Endothelial cell of umbilical vein (primary cell): ENCODE data around the gene CLIC3. TPM values are rescaled to one million over a fixed set of nuclear protein-coding genes. Genes with fewer than 3 reads are reported as not detected.

Experiments
- BruUV-seq: library from RNA; stranded (reverse); fragments of 400-500 nt; replicated peaks from 2 replicates; lab custom pipeline; 2021; lab: Mats Ljungman, UMichigan
- CTCF ChIA-PET: fragments of 300-600, 350-600 bp; sonication (Branson Sonifier 250); formaldehyde crosslinking; loops from one replicate; lab custom pipeline; 2021; ENCODE audit warnings: antibody characterized with exemption, inconsistent platforms; lab: Charles Lee
- POLR2A ChIA-PET: fragments of 300-600, 350-600 bp; sonication (Branson Sonifier 250); formaldehyde crosslinking; loops from one replicate; lab custom pipeline; 2021; ENCODE audit warnings: antibody characterized with exemption, inconsistent platforms; lab: Charles Lee
- DNase-seq: peaks from one replicate; pipeline ENCODE4 v3.0.0-alpha.2; 2011; ENCODE audit warnings: low read depth, low spot score
- FAIRE-seq: peaks from 2 replicates; lab custom pipeline; 2011; peaks lifted over from hg19 to GRCh38; lab: Jason Lieb, UNC
- H2AFZ ChIP-seq: 2 replicates; pipeline ENCODE4 v1.6.0; 2012; ENCODE audit warnings: low read depth, low read length, control low read depth, inconsistent platforms
- H3K27ac ChIP-seq: 2 replicates; pipeline ENCODE4 v1.5.1; 2011; ENCODE audit warnings: low read depth, mild to moderate bottlenecking, control low read depth, low read length, moderate library complexity; ENCODE audit not compliant: insufficient read depth
- H3K27me3 ChIP-seq, 2 experiments: 2 replicates each; pipeline versions ENCODE4 v1.6.0 to v1.6.1; 2011; ENCODE audit warnings: low read length in 2 of 2, mixed read lengths in 1 of 2; ENCODE audit not compliant: control insufficient read depth in 2 of 2, insufficient read depth in 2 of 2
- H3K36me3 ChIP-seq, 2 experiments: 2 replicates in 1 of 2; 3 replicates in 1 of 2; pipeline ENCODE4 v1.5.1; 2011; ENCODE audit warnings: low read length in 2 of 2, mild to moderate bottlenecking in 1 of 2, moderate library complexity in 1 of 2; ENCODE audit not compliant: control insufficient read depth in 2 of 2, insufficient read depth in 2 of 2; ENCODE audit errors: extremely low read depth in 1 of 2
- H3K4me1 ChIP-seq: 3 replicates; pipeline ENCODE4 v1.5.1; 2011; ENCODE audit warnings: mild to moderate bottlenecking, low read length; ENCODE audit not compliant: control insufficient read depth, insufficient read depth; ENCODE audit errors: extremely low read depth
- H3K4me2 ChIP-seq: 2 replicates; pipeline ENCODE4 v1.6.1; 2011; ENCODE audit warnings: low read length, control low read depth, mixed read lengths; ENCODE audit not compliant: insufficient read depth
- H3K4me3 ChIP-seq, 3 experiments: fragments of 200-600 bp in 1 of 3; sonication (generic), shearing (Covaris generic) in 1 of 3; replicated peaks in 1 of 3; 2 replicates each; pipeline ENCODE4 v1.5.1; 2011 to 2016; ENCODE audit warnings: control low read depth in 3 of 3, low read length in 3 of 3, mild to moderate bottlenecking in 2 of 3, inconsistent platforms in 1 of 3, low read depth in 1 of 3, moderate library complexity in 1 of 3; ENCODE audit not compliant: insufficient read depth in 1 of 3
- H3K79me2 ChIP-seq: 2 replicates; pipeline ENCODE4 v1.6.0; 2012; ENCODE audit warnings: low read length, inconsistent platforms; ENCODE audit not compliant: control insufficient read depth, insufficient read depth
- H3K9ac ChIP-seq: replicated peaks from 2 replicates; pipeline ENCODE3; 2011; ENCODE audit warnings: low read length, control low read depth; ENCODE audit not compliant: insufficient read depth; ENCODE audit errors: extremely low read depth
- H3K9me1 ChIP-seq: replicated peaks from 3 replicates; pipeline ENCODE4 v1.6.0; 2011; ENCODE audit warnings: mild to moderate bottlenecking, low read length; ENCODE audit not compliant: control insufficient read depth, insufficient read depth; ENCODE audit errors: extremely low read depth
- H3K9me3 ChIP-seq: replicated peaks from 2 replicates; pipeline ENCODE4 v1.5.1; 2012; ENCODE audit warnings: low read length, inconsistent platforms; ENCODE audit not compliant: control insufficient read depth, insufficient read depth
- H4K20me1 ChIP-seq: replicated peaks from 2 replicates; pipeline ENCODE3; 2011; ENCODE audit warnings: mild to moderate bottlenecking, low read length; ENCODE audit not compliant: control insufficient read depth, insufficient read depth; ENCODE audit errors: extremely low read depth
- EZH2 ChIP-seq: IDR thresholded peaks from 2 replicates; pipeline ENCODE4 v1.6.1; 2012; ENCODE audit warnings: borderline replicate concordance, low read depth, mild to moderate bottlenecking, moderate library complexity, low read length, inconsistent platforms; ENCODE audit not compliant: severe bottlenecking
- FOS ChIP-seq: IDR thresholded peaks from 2 replicates; pipeline ENCODE4 v1.6.1; 2011; ENCODE audit warnings: mild to moderate bottlenecking, low read length, moderate library complexity, borderline replicate concordance; ENCODE audit not compliant: insufficient read depth
- GATA2 ChIP-seq: IDR thresholded peaks from 2 replicates; pipeline ENCODE4 v1.7.0; 2011; ENCODE audit warnings: low read depth, mild to moderate bottlenecking, moderate library complexity, mixed read lengths, low read length; ENCODE audit not compliant: insufficient read length, insufficient read depth
- JUN ChIP-seq: IDR thresholded peaks from 2 replicates; pipeline ENCODE4 v1.6.1; 2011; ENCODE audit warnings: borderline replicate concordance, low read depth; ENCODE audit not compliant: insufficient read length, insufficient read depth
- MYC ChIP-seq: IDR thresholded peaks from one replicate; pipeline ENCODE4 v1.6.1; 2011; ENCODE audit warnings: mild to moderate bottlenecking, low read depth, low read length
- POLR2A ChIP-seq: IDR thresholded peaks from 2 replicates; pipeline ENCODE4 v1.6.1; 2012; ENCODE audit warnings: low read depth, mild to moderate bottlenecking, control low read depth, low read length
- POLR2AphosphoS5 ChIP-seq: IDR thresholded peaks from 2 replicates; pipeline ENCODE4 v1.6.1; 2012; ENCODE audit warnings: low read depth, mild to moderate bottlenecking, control low read depth, low read length, moderate library complexity; ENCODE audit not compliant: insufficient read depth
- dilution Hi-C: fragments of 300-500 bp; cut with MboI; formaldehyde crosslinking; loops from one replicate; pipeline ENCODE4 v1.15.0; 2019; ENCODE audit warnings: low sequenced_read_pairs; ENCODE audit not compliant: extremely low pct_ligation_motif_present
- intact Hi-C: fragments of 100-400 bp; cut with micrococcal nuclease; formaldehyde crosslinking; loops from one replicate; pipeline ENCODE4 v1.10.0; 2022
- polyA plus RNA-seq, 4 experiments: library from polyadenylated mRNA; depleted of rRNA in 3 of 4; stranded (reverse) in 3 of 4; unstranded in 1 of 4; fragments of >200 nt; gene quantifications; 2 replicates each; pipeline versions ENCODE4 v1.2.1 to v1.2.3, GENCODE V29; 2011 to 2012; ENCODE audit warnings: missing spikeins in 1 of 4
- total RNA-seq: library from RNA; stranded (reverse); gene quantifications from 2 replicates; pipeline ENCODE4 v1.2.3, GENCODE V29; 2021
- TF ChIP-seq, protein P1 (sequence below), 2 donors: IDR thresholded peaks; 1 replicate in 1 of 2; 2 replicates in 1 of 2; pipeline ENCODE4 v1.5.1; 2011; ENCODE audit warnings: low read length in 2 of 2, mild to moderate bottlenecking in 2 of 2, moderate library complexity in 2 of 2, control low read depth in 1 of 2, inconsistent platforms in 1 of 2, low read depth in 1 of 2; ENCODE audit not compliant: insufficient read depth in 1 of 2; ENCODE audit errors: extremely low read depth in 1 of 2
- TF ChIP-seq, protein P2 (sequence below): IDR thresholded peaks from 2 replicates; pipeline ENCODE4 v1.6.1; 2011; ENCODE audit not compliant: insufficient read depth, insufficient read length

CLIC3 gene
- total and polyA plus RNA-seq, 2 donors (not counting 3 experiments of a cell fraction or from before 2014, with no cell fraction given) = 2.3 TPM; not detected in 1

DNA sequence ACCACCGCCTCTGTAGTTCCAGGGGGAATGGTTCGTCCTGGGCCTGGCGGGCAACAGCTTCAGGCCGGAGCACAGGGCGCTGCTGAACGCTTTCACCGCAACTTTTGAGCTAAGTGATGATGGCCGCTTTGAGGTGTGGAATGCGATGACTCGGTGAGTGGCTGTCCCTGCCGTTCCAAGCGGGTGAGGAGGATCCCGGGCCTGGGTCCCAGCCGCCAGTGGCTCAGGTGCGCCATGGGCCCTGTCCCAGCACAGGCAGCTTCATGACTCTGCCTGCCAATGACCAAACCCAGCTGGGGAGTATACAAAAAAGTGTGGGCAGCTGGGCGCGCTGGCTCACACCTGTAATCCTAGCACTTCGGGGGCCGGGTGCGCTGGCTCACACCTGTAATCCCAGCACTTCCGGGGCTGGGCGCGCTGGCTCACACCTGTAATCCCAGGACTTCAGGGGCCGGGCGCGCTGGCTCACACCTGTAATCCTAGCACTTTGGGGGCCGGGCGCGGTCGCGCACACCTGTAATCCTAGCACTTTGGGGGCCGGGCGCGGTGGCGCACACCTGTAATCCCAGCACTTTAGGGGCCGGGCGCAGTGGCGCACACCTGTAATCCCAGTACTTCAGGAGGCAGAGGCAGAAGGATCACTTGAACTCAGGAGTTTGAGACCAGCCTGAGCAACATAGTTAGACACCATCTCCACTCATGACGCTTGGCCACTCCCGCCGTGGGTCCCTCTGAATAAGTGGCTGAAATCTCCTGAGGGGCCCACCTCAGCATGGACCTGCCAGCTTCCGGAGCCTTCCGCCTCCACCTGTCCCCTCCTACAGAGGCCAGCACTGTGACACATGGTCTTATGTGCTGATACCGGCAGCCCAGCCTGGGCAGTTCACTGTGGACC is 43.2 kb downstream of the CLIC3 start:
- intact Hi-C loops (no loop called here), dilution Hi-C loops (no loop called here)
- H3K36me3 ChIP-seq = no peaks in the 10 kb centered on the region
- no peak overlapping the region for H3K4me2 ChIP-seq
- no peaks in the 10 kb centered on the region for H3K9me1 ChIP-seq
- DNase-seq (no peak), FAIRE-seq (no peak)
- no peak overlapping the region for H3K4me3 ChIP-seq
- BruUV-seq = no TSS peak
- H4K20me1 ChIP-seq = no peaks in the 10 kb centered on the region
- no peak overlapping the region for H3K27ac ChIP-seq
- no peak overlapping the region for H2AFZ ChIP-seq
- H3K79me2 ChIP-seq = no peaks in the 10 kb centered on the region
- H3K4me1 ChIP-seq = peaks cover 5% of the 10 kb centered on the region
- no peak overlapping the region for H3K9ac ChIP-seq
- H3K9me3 ChIP-seq = no peaks in the 10 kb centered on the region
- ChIA-PET CTCF (interaction anchor here (1.2 kb wide), 2 partner anchors 12 to 76 kb away, joined by 3 read pairs; no protein-coding TSS in a partner anchor), POLR2A (interaction anchor here (0.6 kb wide), 1 partner anchor 622 kb away, joined by 4 read pairs; no protein-coding TSS in a partner anchor)
- TF ChIP-seq POLR2AphosphoS5 = no peak
- TF ChIP-seq, protein P1, sequence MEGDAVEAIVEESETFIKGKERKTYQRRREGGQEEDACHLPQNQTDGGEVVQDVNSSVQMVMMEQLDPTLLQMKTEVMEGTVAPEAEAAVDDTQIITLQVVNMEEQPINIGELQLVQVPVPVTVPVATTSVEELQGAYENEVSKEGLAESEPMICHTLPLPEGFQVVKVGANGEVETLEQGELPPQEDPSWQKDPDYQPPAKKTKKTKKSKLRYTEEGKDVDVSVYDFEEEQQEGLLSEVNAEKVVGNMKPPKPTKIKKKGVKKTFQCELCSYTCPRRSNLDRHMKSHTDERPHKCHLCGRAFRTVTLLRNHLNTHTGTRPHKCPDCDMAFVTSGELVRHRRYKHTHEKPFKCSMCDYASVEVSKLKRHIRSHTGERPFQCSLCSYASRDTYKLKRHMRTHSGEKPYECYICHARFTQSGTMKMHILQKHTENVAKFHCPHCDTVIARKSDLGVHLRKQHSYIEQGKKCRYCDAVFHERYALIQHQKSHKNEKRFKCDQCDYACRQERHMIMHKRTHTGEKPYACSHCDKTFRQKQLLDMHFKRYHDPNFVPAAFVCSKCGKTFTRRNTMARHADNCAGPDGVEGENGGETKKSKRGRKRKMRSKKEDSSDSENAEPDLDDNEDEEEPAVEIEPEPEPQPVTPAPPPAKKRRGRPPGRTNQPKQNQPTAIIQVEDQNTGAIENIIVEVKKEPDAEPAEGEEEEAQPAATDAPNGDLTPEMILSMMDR (IDR thresholded peaks at IDR 0.05; ENCODE audit: extremely low read depth in 1 of 2, insufficient read depth in 1 of 2, low read depth in 1 of 2, low read length in 2 of 2) = no peak
- TF ChIP-seq GATA2 = no peak
- TF ChIP-seq POLR2A = no peak
- no peak for TF ChIP-seq MYC
- no peak for TF ChIP-seq JUN
- no peak for TF ChIP-seq EZH2
- TF ChIP-seq FOS = no peak
- TF ChIP-seq, protein P2, sequence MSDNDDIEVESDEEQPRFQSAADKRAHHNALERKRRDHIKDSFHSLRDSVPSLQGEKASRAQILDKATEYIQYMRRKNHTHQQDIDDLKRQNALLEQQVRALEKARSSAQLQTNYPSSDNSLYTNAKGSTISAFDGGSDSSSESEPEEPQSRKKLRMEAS = no peak
- H3K27me3 ChIP-seq = no peaks in the 10 kb centered on the region
